NCI-H146 treated with DMSO at 0.1 percent for 48 hours (cell line): ENCODE data around the gene CYP2J2.
"Not testable (repeated sequence)": the region's sequence is repeated elsewhere in the genome, so short reads cannot be mapped to it uniquely, and the experiment has no call there.

Experiments used
- DNase-seq: peaks from one replicate; lab custom pipeline; 2025; ENCODE audit not compliant: unreplicated experiment; lab: John Stamatoyannopoulos, UW

Gene CYP2J2

GRCh38 chr1:59921258-59921899, 5.2 kb downstream of the CYP2J2 start:
- DNase-seq: not testable (repeated sequence)

- DNase-seq: no peak
These were observed 6.8 kb downstream of the CYP2J2 start for GRCh38 chr1:59919746-59920145.

GRCh38 chr1:59917785-59918180, 8.8 kb downstream of the CYP2J2 start:
- no peak for DNase-seq

- DNase-seq: no peak
These were observed 9.4 kb downstream of the CYP2J2 start for GRCh38 chr1:59917026-59917784.

- DNase-seq: no peak
These were observed 11.1 kb downstream of the CYP2J2 start for GRCh38 chr1:59915516-59915915.

- not testable (repeated sequence) for DNase-seq
These were observed 11.7 kb downstream of the CYP2J2 start for GRCh38 chr1:59914791-59915286.

GRCh38 chr1:59908682-59909081, 17.9 kb downstream of the CYP2J2 start:
- no peak for DNase-seq

GRCh38 chr1:59908084-59908483, 18.5 kb downstream of the CYP2J2 start:
- no peak for DNase-seq

- DNase-seq: no peak
These were observed 19.6 kb downstream of the CYP2J2 start for GRCh38 chr1:59906931-59907330.

GRCh38 chr1:59903141-59903754, 23.3 kb downstream of the CYP2J2 start:
- DNase-seq: peak; percentile 34

GRCh38 chr1:59901770-59902388, 24.7 kb downstream of the CYP2J2 start:
- DNase-seq: no peak

GRCh38 chr1:59900640-59901039, 25.9 kb downstream of the CYP2J2 start:
- no peak for DNase-seq

- DNase-seq: no peak
These were observed 27.6 kb downstream of the CYP2J2 start for GRCh38 chr1:59898927-59899326.

- no peak for DNase-seq
These were observed 29.4 kb downstream of the CYP2J2 start for GRCh38 chr1:59897165-59897564.

- peak; percentile 6 for DNase-seq
These were observed 33.4 kb downstream of the CYP2J2 start for GRCh38 chr1:59892841-59893811.

GRCh38 chr1:59885160-59885832, 41.3 kb downstream of the CYP2J2 start:
- no peak for DNase-seq

GRCh38 chr1:59880735-59881134, 45.8 kb downstream of the CYP2J2 start:
- no peak for DNase-seq

GRCh38 chr1:59879996-59880505, 46.5 kb downstream of the CYP2J2 start:
- DNase-seq: no peak

- DNase-seq: peak; percentile 42
These were observed 47.0 kb downstream of the CYP2J2 start for GRCh38 chr1:59879574-59879973.

- DNase-seq: no peak
These were observed 48.2 kb downstream of the CYP2J2 start for GRCh38 chr1:59878370-59878769.
